Heart left ventricle (tissue), 16 donors: ENCODE data around the gene TRPV6. TPM values are rescaled to one million over a fixed set of nuclear protein-coding genes. Genes with fewer than 3 reads are reported as not detected.
A peak's percentile ranks its signal among the peaks of the same experiment; 100 is the strongest.

Experiments
- ATAC-seq, 4 donors: fragments of 200-7000 bp; cut with Tn5 transposase; one replicate each; pipeline ENCODE4 v1.9.1; 2020 to 2022; ENCODE audit warnings: moderate library complexity in 4 of 4, mild to moderate bottlenecking in 3 of 4, moderate number of reproducible peaks in 1 of 4
- DNase-seq, 5 donors: peaks; one replicate each; pipeline ENCODE4 v3.0.0-alpha.2; 2020
- H3K27ac ChIP-seq, 12 donors: fragments of 200-600 bp; sonication (generic) in 4 of 12; one replicate each; pipeline versions ENCODE4 v1.5.0 to v1.8.0; 2016 to 2022; ENCODE audit warnings: mild to moderate bottlenecking in 2 of 12
- H3K27me3 ChIP-seq, 9 donors: fragments of 200-600 bp; sonication (generic) in 2 of 9; one replicate each; pipeline versions ENCODE4 v1.5.1 to v1.8.0; 2016 to 2022; ENCODE audit warnings: mild to moderate bottlenecking in 3 of 9
- H3K36me3 ChIP-seq, 9 donors: fragments of 200-600 bp; sonication (generic) in 2 of 9; one replicate each; pipeline versions ENCODE4 v1.5.0 to v1.8.0; 2018 to 2022; ENCODE audit warnings: mild to moderate bottlenecking in 2 of 9
- H3K4me1 ChIP-seq, 12 donors: fragments of 200-600 bp; sonication (generic) in 4 of 12; one replicate each; pipeline versions ENCODE4 v1.5.0 to v1.8.0; 2016 to 2022; ENCODE audit warnings: mild to moderate bottlenecking in 3 of 12
- H3K4me3 ChIP-seq, 12 donors: fragments of 200-600 bp; sonication (generic) in 4 of 12; one replicate each; pipeline versions ENCODE4 v1.5.0 to v1.8.0; 2017 to 2022; ENCODE audit warnings: mild to moderate bottlenecking in 9 of 12, moderate library complexity in 4 of 12
- H3K9me3 ChIP-seq, 12 donors: fragments of 200-600 bp; sonication (generic) in 4 of 12; one replicate each; pipeline versions ENCODE4 v1.5.0 to v1.8.0; 2016 to 2022; ENCODE audit warnings: mild to moderate bottlenecking in 1 of 12
- POLR2A ChIP-seq, 2 donors: fragments of 450-650 bp; IDR thresholded peaks; one replicate each; pipeline ENCODE4 v1.6.1; 2017; ENCODE audit warnings: antibody characterized with exemption in 2 of 2, mild to moderate bottlenecking in 2 of 2, moderate library complexity in 2 of 2
- WGBS, 4 donors: extraction: QIAGEN DNeasy Blood & Tissue Kit in 2 of 4; methylation state at CpG; one replicate each; pipeline versions ENCODE4 v1.1.5 to v1.1.7; 2013 to 2018; 5-methylcytosine and 5-hydroxymethylcytosine counted together
- intact Hi-C, 10 donors: fragments of 100-400 bp; cut with DNase I; formaldehyde crosslinking; loops; one replicate each; pipeline versions ENCODE4 v1.11.1 to v1.14.2; 2022
- polyA plus RNA-seq, 2 donors: library from polyadenylated mRNA; stranded (reverse); fragments of 200-250 nt; gene quantifications; one replicate each; pipeline ENCODE4 v1.2.3, GENCODE V29; 2013
- total RNA-seq, 9 donors: library from RNA; depleted of rRNA in 2 of 9; stranded (reverse); fragments of >200 nt in 2 of 9; fragmentation: NEBNext Ultra II Directional in 3 of 9; extraction: Animal tissue kit (Norgen Biotek cat#: 25700) in 3 of 9; gene quantifications; one replicate each; pipeline versions ENCODE4 v1.1.0 to v1.2.4, GENCODE V29; 2016 to 2023
- TF ChIP-seq, protein P1 (sequence below), 12 donors: fragments of 200-600 bp; sonication (generic) in 4 of 12; IDR thresholded peaks; one replicate each; pipeline versions ENCODE4 v1.5.0 to v1.8.0; 2018 to 2022; ENCODE audit warnings: antibody characterized with exemption in 12 of 12, mild to moderate bottlenecking in 5 of 12
- donor health status: ischemic (EF 13 %, LVEDD 7.1; RV severe dilation, severe dysfunction).
- donor health status: healthy with polysubstance abuse.
- donor health status: DM: no; HTN: yes; CAD: no.
- donor health status: DM: no; HTN: no; CAD: no.
- donor health status: ischemic (EF 25% LVEDD 6.9; RV normal size, moderate dysfunction).
- donor health status: ischemic (EF 25% LVEDD 5.7; RV mildly dilated, moderate dysfunction).
- donor health status: healthy.
- donor health status: DM: yes; HTN: yes; CAD: no.
- donor health status: ischemic (EF 35%, LVEDD 5.7; RV mildly dilated, moderate dysfunction).
- donor health status: nonischemic (EF 11% LVEDD 7.7; RV severe dilation, severe dysfunction).
- donor health status: DM: yes; HTN: yes; CAD: no.
- donor health status: PGD.
- donor health status: ischemic (EF 29% LVEDD 5.4; RV normal size, mild dysfunction).
- donor health status: nonischemic (EF 23%, LVEDD 6.1; RV moderate dilation, normal function).

The TRPV6 gene
- total and polyA plus RNA-seq, 11 donors, result 0.68 TPM; not detected in 10

- intact Hi-C loops, result loop anchor here in 4 of 10 donors (5.0 to 10.0 kb wide), 2 partner anchors 142 to 355 kb away; no protein-coding TSS in a partner anchor
- TF ChIP-seq POLR2A (IDR thresholded peaks at IDR 0.05), result no peak
- TF ChIP-seq, protein P1, sequence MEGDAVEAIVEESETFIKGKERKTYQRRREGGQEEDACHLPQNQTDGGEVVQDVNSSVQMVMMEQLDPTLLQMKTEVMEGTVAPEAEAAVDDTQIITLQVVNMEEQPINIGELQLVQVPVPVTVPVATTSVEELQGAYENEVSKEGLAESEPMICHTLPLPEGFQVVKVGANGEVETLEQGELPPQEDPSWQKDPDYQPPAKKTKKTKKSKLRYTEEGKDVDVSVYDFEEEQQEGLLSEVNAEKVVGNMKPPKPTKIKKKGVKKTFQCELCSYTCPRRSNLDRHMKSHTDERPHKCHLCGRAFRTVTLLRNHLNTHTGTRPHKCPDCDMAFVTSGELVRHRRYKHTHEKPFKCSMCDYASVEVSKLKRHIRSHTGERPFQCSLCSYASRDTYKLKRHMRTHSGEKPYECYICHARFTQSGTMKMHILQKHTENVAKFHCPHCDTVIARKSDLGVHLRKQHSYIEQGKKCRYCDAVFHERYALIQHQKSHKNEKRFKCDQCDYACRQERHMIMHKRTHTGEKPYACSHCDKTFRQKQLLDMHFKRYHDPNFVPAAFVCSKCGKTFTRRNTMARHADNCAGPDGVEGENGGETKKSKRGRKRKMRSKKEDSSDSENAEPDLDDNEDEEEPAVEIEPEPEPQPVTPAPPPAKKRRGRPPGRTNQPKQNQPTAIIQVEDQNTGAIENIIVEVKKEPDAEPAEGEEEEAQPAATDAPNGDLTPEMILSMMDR (IDR thresholded peaks at IDR 0.05), result no peak
- no peak overlapping the region for H3K4me3 ChIP-seq
- H3K9me3 ChIP-seq, result no peaks in the 10 kb centered on the region
- no peaks in the 10 kb centered on the region for H3K36me3 ChIP-seq
- peak in 1 of 5 donors; percentile 41 for DNase-seq
- no peak for ATAC-seq
- no peak overlapping the region for H3K27ac ChIP-seq
- H3K4me1 ChIP-seq, result peaks cover 0 to 14% (median 8%) of the 10 kb centered on the region in 12 donors
- H3K27me3 ChIP-seq, result no peaks in the 10 kb centered on the region
- 48 to 58% (median 56%) methylated on average over 5 of the region's 5 CpGs for WGBS, 4 donors
Observed at GRCh38 chr7:142859829-142860228, 25.7 kb downstream of the TRPV6 start.

DNA sequence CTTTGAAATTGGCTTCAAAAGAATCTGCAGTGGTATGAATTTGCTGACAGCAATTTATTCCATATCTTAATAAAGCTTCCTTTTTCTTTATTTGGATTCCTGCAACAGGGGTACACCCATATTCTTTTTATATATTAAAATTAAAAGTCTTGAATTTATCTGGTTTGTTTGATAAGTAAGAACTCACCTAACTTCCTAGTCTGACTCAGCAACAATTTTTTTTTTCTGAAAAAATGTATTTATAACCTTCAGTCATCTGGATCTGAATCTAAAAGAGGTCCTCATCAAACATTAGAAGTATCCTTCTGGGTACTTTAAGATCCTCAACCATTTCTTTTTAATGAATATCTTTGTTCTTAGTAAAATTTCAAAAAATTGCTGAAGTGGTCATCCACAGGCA, 26.1 kb downstream of the TRPV6 start:
- Histone ChIP-seq H3K4me1 (peaks cover 0 to 18% (median 8%) of the 10 kb centered on the region in 12 donors), H3K9me3 (no peaks in the 10 kb centered on the region), H3K27me3 (no peaks in the 10 kb centered on the region), H3K27ac (no peak overlapping the region), H3K4me3 (no peak overlapping the region), H3K36me3 (no peaks in the 10 kb centered on the region)
- no peak for DNase-seq
- TF ChIP-seq POLR2A (IDR thresholded peaks at IDR 0.05), result no peak
- TF ChIP-seq, protein P1 (IDR thresholded peaks at IDR 0.05), result no peak
- no peak for ATAC-seq
- intact Hi-C loops, result loop anchor here in 4 of 10 donors (5.0 to 10.0 kb wide), 2 partner anchors 143 to 355 kb away; no protein-coding TSS in a partner anchor

- intact Hi-C loops, result loop anchor here in 4 of 10 donors (5.0 to 10.0 kb wide), 2 partner anchors 145 to 357 kb away; no protein-coding TSS in a partner anchor
- no peak overlapping the region for H3K27ac ChIP-seq
- peaks cover 0 to 28% (median 9%) of the 10 kb centered on the region in 12 donors for H3K4me1 ChIP-seq
- 63 to 70% (median 67%) methylated on average over 5 of the region's 5 CpGs for WGBS, 4 donors
- no peaks in the 10 kb centered on the region for H3K9me3 ChIP-seq
- no peak overlapping the region for H3K4me3 ChIP-seq
- TF ChIP-seq, protein P1 (IDR thresholded peaks at IDR 0.05), result no peak
- no peak for TF ChIP-seq POLR2A (IDR thresholded peaks at IDR 0.05)
- no peak for ATAC-seq
- no peaks in the 10 kb centered on the region for H3K27me3 ChIP-seq
- H3K36me3 ChIP-seq, result no peaks in the 10 kb centered on the region
- no peak for DNase-seq
Observed at GRCh38 chr7:142857625-142858024, 27.9 kb downstream of the TRPV6 start.

GRCh38 chr7:142856565-142857245, 28.8 kb downstream of the TRPV6 start:
- Histone ChIP-seq H3K4me3 (no peak overlapping the region), H3K36me3 (no peaks in the 10 kb centered on the region), H3K9me3 (no peaks in the 10 kb centered on the region), H3K27ac (no peak overlapping the region), H3K4me1 (peaks cover 0 to 28% (median 9%) of the 10 kb centered on the region in 12 donors), H3K27me3 (peaks cover 0 to 5% (median 0%) of the 10 kb centered on the region in 9 donors)
- TF ChIP-seq POLR2A (IDR thresholded peaks at IDR 0.05), result no peak
- TF ChIP-seq, protein P1 (IDR thresholded peaks at IDR 0.05), result no peak
- intact Hi-C loops, result loop anchor here in 4 of 10 donors (5.0 to 10.0 kb wide), 2 partner anchors 146 to 358 kb away; no protein-coding TSS in a partner anchor
- ATAC-seq (no peak), DNase-seq (no peak)
- WGBS, 4 donors, result 78 to 88% (median 81%) methylated on average over 6 to 7 of the region's 7 CpGs
